ENCODE results near the gene MAML1.

DNA sequence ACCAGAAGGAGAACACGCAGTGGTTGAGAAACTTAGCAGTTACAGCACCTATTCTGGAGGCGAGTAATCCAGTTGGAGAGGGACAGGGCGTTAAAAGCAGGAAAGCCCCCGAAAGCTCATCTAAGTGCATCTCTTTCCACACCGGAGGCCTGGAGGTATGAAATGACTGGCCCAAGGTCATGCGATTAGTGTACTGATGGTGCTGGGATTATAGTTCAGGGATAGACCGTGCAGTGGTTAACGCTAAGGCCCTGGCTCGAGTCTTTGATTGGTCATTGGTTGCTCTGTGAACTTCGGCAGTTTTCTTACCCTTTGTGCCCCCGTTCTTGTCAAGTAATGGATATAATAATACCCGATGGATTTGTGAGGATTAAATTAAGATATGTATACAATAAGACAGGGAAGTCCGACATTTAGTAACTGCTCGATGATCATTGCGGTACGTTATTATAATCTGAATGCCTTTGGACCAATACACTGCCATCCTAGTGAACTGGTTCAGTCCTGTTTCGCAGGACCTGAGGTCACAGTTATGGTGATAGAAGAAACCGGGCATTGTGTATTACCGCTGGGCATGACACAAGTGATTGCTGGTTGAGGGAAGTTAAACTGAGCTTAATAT lies 32.9 kb upstream of the MAML1 start:
- TF ChIP-seq POLR2A (IDR thresholded peaks at IDR 0.05) = no peak
- TF ChIP-seq CTCF (IDR thresholded peaks at IDR 0.05) = no peak
